ENCODE data around the gene KBTBD8.

GRCh38 chr3:66996696-66997095 lies 1.4 kb upstream of the KBTBD8 start:
- TF ChIP-seq, protein P1, sequence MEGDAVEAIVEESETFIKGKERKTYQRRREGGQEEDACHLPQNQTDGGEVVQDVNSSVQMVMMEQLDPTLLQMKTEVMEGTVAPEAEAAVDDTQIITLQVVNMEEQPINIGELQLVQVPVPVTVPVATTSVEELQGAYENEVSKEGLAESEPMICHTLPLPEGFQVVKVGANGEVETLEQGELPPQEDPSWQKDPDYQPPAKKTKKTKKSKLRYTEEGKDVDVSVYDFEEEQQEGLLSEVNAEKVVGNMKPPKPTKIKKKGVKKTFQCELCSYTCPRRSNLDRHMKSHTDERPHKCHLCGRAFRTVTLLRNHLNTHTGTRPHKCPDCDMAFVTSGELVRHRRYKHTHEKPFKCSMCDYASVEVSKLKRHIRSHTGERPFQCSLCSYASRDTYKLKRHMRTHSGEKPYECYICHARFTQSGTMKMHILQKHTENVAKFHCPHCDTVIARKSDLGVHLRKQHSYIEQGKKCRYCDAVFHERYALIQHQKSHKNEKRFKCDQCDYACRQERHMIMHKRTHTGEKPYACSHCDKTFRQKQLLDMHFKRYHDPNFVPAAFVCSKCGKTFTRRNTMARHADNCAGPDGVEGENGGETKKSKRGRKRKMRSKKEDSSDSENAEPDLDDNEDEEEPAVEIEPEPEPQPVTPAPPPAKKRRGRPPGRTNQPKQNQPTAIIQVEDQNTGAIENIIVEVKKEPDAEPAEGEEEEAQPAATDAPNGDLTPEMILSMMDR (IDR thresholded peaks at IDR 0.05) = no peak
- TF ChIP-seq EZH2 (IDR thresholded peaks at IDR 0.05; ENCODE audit: borderline replicate concordance, insufficient read depth, low read depth, low read length, poor library complexity, severe bottlenecking) = no peak
